GM23338 (cell line): ENCODE measurements around the gene ZC3H13. TPM values are rescaled to one million over a fixed set of nuclear protein-coding genes. Genes with fewer than 3 reads are reported as not detected.

ENCODE experiments used
- ATAC-seq: fragments of 200-7000 bp; cut with Tn5 transposase; 3 replicates; pipeline ENCODE4 v1.9.1; 2020
- DNase-seq: peaks from one replicate; pipeline ENCODE4 v3.0.0-alpha.2; 2015; ENCODE audit warnings: low spot score
- H2AFZ ChIP-seq: fragments of 200-600 bp; sonication (generic); 2 replicates; pipeline ENCODE4 v1.8.0; 2016; ENCODE audit warnings: antibody characterized with exemption, mild to moderate bottlenecking, moderate library complexity
- H3F3A ChIP-seq: fragments of 200-600 bp; sonication (generic); replicated peaks from 2 replicates; pipeline ENCODE4 v1.8.0; 2017; ENCODE audit warnings: antibody characterized with exemption, mixed run types, low read depth
- H3K27ac ChIP-seq: fragments of 200-600 bp; sonication (generic); 2 replicates; pipeline ENCODE4 v1.6.1; 2016; ENCODE audit warnings: low read depth
- H3K27me3 ChIP-seq: fragments of 200-600 bp; sonication (generic); 2 replicates; pipeline ENCODE4 v1.8.0; 2016; ENCODE audit warnings: mild to moderate bottlenecking, mixed run types, moderate library complexity; ENCODE audit not compliant: insufficient read depth
- H3K36me3 ChIP-seq: fragments of 200-600 bp; sonication (generic); 2 replicates; pipeline ENCODE4 v1.8.0; 2016; ENCODE audit warnings: mild to moderate bottlenecking; ENCODE audit not compliant: insufficient read depth
- H3K4me1 ChIP-seq: fragments of 200-600 bp; sonication (generic); 2 replicates; pipeline ENCODE4 v1.8.0; 2016; ENCODE audit warnings: mild to moderate bottlenecking, moderate library complexity; ENCODE audit not compliant: insufficient read depth
- H3K4me2 ChIP-seq: fragments of 200-600 bp; sonication (generic); 2 replicates; pipeline ENCODE4 v1.7.1; 2017; ENCODE audit warnings: mixed run types
- H3K4me3 ChIP-seq: fragments of 200-600 bp; sonication (generic); 2 replicates; pipeline ENCODE4 v1.6.1; 2016; ENCODE audit warnings: mixed run types
- H3K79me2 ChIP-seq: fragments of 200-600 bp; sonication (generic); replicated peaks from 2 replicates; pipeline ENCODE4 v1.8.0; 2017; ENCODE audit warnings: mild to moderate bottlenecking; ENCODE audit not compliant: insufficient read depth
- H3K9me2 ChIP-seq: fragments of 200-600 bp; sonication (generic); 2 replicates; pipeline ENCODE4 v1.8.0; 2017; ENCODE audit not compliant: insufficient read depth
- H4K20me1 ChIP-seq: fragments of 200-600 bp; sonication (generic); replicated peaks from 2 replicates; pipeline ENCODE4 v1.8.0; 2017; ENCODE audit warnings: mild to moderate bottlenecking; ENCODE audit not compliant: insufficient read depth
- H3K27ac Mint-ChIP-seq: 2 replicates; pipeline ENCODE4 v1.8.0; 2020; ENCODE audit warnings: inconsistent platforms, mild to moderate bottlenecking, moderate library complexity, mixed read lengths
- H3K27me3 Mint-ChIP-seq: 3 replicates; pipeline ENCODE4 v1.8.0; 2022; ENCODE audit warnings: low read depth, mild to moderate bottlenecking, moderate library complexity, mixed read lengths, inconsistent platforms; ENCODE audit not compliant: insufficient read depth, poor library complexity
- H3K36me3 Mint-ChIP-seq: 3 replicates; pipeline ENCODE4 v1.8.0; 2021; ENCODE audit warnings: low read depth, mild to moderate bottlenecking, inconsistent platforms, moderate library complexity, mixed read lengths
- H3K4me1 Mint-ChIP-seq: 3 replicates; pipeline ENCODE4 v1.8.0; 2020; ENCODE audit warnings: mild to moderate bottlenecking, inconsistent platforms, mixed read lengths
- H3K4me3 Mint-ChIP-seq: 3 replicates; pipeline ENCODE4 v1.8.0; 2021; ENCODE audit warnings: moderate library complexity, mild to moderate bottlenecking, inconsistent platforms, mixed read lengths
- H3K9me3 Mint-ChIP-seq: 3 replicates; pipeline ENCODE4 v1.8.0; 2020; ENCODE audit warnings: moderate library complexity, mild to moderate bottlenecking, inconsistent platforms, mixed read lengths
- CREB1 ChIP-seq: fragments of 250-450 bp; sonication (Bioruptor Pico); IDR thresholded peaks from 2 replicates; pipeline ENCODE4 v1.5.0; 2020; ENCODE audit warnings: low read depth, mild to moderate bottlenecking, moderate library complexity
- EZH2 ChIP-seq: fragments of 200-600 bp; sonication (generic); IDR thresholded peaks from one replicate; pipeline ENCODE4 v1.8.0; 2017; ENCODE audit warnings: antibody characterized with exemption, mild to moderate bottlenecking, low read depth; ENCODE audit not compliant: unreplicated experiment
- EZH2phosphoT487 ChIP-seq: fragments of 200-600 bp; sonication (generic); IDR thresholded peaks from one replicate; pipeline ENCODE4 v1.8.1; 2018; ENCODE audit warnings: antibody characterized with exemption; ENCODE audit not compliant: unreplicated experiment
- JUNB ChIP-seq: IDR thresholded peaks from one replicate; pipeline ENCODE4 v1.6.1; 2016; ENCODE audit warnings: antibody characterized with exemption; ENCODE audit not compliant: unreplicated experiment
- NANOG ChIP-seq: IDR thresholded peaks from 2 replicates; pipeline ENCODE4 v1.6.1; 2016; ENCODE audit warnings: antibody characterized with exemption, borderline replicate concordance
- POLR2AphosphoS5 ChIP-seq: IDR thresholded peaks from 2 replicates; pipeline ENCODE4 v1.6.1; 2016; ENCODE audit warnings: antibody characterized with exemption, low read depth
- STAT1 ChIP-seq: IDR thresholded peaks from one replicate; pipeline ENCODE4 v1.6.1; 2016; ENCODE audit warnings: antibody characterized with exemption; ENCODE audit not compliant: unreplicated experiment
- ZNF331 ChIP-seq: fragments of 250-450 bp; sonication (Bioruptor Pico); IDR thresholded peaks from 2 replicates; pipeline ENCODE4 v1.5.0; 2020; ENCODE audit warnings: low read depth, mild to moderate bottlenecking, moderate library complexity
- ZNF462 ChIP-seq: fragments of 250-450 bp; sonication (Bioruptor Pico); IDR thresholded peaks from 2 replicates; pipeline ENCODE4 v1.5.0; 2020; ENCODE audit warnings: mild to moderate bottlenecking, moderate library complexity
- polyA plus RNA-seq: library from polyadenylated mRNA; unstranded; fragments of >200 nt; fragmentation: Nextera tagmentation; extraction: Ambion mirVana; gene quantifications from 2 replicates; pipeline ENCODE4 v1.2.1, GENCODE V29; 2016
- total RNA-seq: library from RNA; depleted of rRNA; stranded (reverse); fragments of >200 nt; shearing (Covaris generic); gene quantifications from 2 replicates; pipeline ENCODE4 v1.2.3, GENCODE V29; 2014
- TF ChIP-seq, protein P1 (sequence below): IDR thresholded peaks from one replicate; pipeline ENCODE4 v1.6.1; 2018; ENCODE audit warnings: antibody characterized with exemption; ENCODE audit not compliant: unreplicated experiment

The ZC3H13 gene
- total and polyA plus RNA-seq, 2 experiments from 2014 or later = 39.6 to 125 TPM

GRCh38 chr13:46082324-46082723 lies 29.8 kb upstream of the ZC3H13 start (continued):
- TF ChIP-seq, protein P1, sequence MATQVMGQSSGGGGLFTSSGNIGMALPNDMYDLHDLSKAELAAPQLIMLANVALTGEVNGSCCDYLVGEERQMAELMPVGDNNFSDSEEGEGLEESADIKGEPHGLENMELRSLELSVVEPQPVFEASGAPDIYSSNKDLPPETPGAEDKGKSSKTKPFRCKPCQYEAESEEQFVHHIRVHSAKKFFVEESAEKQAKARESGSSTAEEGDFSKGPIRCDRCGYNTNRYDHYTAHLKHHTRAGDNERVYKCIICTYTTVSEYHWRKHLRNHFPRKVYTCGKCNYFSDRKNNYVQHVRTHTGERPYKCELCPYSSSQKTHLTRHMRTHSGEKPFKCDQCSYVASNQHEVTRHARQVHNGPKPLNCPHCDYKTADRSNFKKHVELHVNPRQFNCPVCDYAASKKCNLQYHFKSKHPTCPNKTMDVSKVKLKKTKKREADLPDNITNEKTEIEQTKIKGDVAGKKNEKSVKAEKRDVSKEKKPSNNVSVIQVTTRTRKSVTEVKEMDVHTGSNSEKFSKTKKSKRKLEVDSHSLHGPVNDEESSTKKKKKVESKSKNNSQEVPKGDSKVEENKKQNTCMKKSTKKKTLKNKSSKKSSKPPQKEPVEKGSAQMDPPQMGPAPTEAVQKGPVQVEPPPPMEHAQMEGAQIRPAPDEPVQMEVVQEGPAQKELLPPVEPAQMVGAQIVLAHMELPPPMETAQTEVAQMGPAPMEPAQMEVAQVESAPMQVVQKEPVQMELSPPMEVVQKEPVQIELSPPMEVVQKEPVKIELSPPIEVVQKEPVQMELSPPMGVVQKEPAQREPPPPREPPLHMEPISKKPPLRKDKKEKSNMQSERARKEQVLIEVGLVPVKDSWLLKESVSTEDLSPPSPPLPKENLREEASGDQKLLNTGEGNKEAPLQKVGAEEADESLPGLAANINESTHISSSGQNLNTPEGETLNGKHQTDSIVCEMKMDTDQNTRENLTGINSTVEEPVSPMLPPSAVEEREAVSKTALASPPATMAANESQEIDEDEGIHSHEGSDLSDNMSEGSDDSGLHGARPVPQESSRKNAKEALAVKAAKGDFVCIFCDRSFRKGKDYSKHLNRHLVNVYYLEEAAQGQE = no peak
- TF ChIP-seq NANOG (no peak), EZH2phosphoT487 (no peak), POLR2AphosphoS5 (no peak), EZH2 (no peak)

GRCh38 chr13:46079770-46080169 lies 27.2 kb upstream of the ZC3H13 start:
- Histone ChIP-seq H3K27ac (no peak overlapping the region), H3F3A (no peaks in the 10 kb centered on the region), H2AFZ (no peak overlapping the region), H3K4me3 (no peak overlapping the region), H3K4me1 (no peaks in the 10 kb centered on the region), H3K79me2 (no peaks in the 10 kb centered on the region), H3K36me3 (no peaks in the 10 kb centered on the region), H3K27me3 (no peaks in the 10 kb centered on the region), H4K20me1 (no peaks in the 10 kb centered on the region), H3K4me2 (no peak overlapping the region), H3K9me2 (0 out of 2 replicates have a peak, but pooled peaks cover 3% of the 10 kb centered on the region)
- TF ChIP-seq ZNF331 (CRISPR knock-in tag) = no peak
- TF ChIP-seq STAT1 = no peak
- peaks cover 2% of the 10 kb centered on the region; the same call in 1 of the 3 replicates for H3K9me3 Mint-ChIP-seq
- ATAC-seq = no peak
- H3K36me3 Mint-ChIP-seq = peaks cover 1% of the 10 kb centered on the region; the same call in 1 of the 3 replicates
- no peaks in the 10 kb centered on the region for H3K27me3 Mint-ChIP-seq
- no peak overlapping the region for H3K27ac Mint-ChIP-seq
- H3K4me1 Mint-ChIP-seq = no peaks in the 10 kb centered on the region
- DNase-seq = no peak
- no peak overlapping the region for H3K4me3 Mint-ChIP-seq

GRCh38 chr13:46077265-46077664 lies 24.7 kb upstream of the ZC3H13 start:
- Mint-ChIP-seq H3K27me3 (no peaks in the 10 kb centered on the region), H3K4me3 (no peak overlapping the region), H3K27ac (no peak overlapping the region), H3K4me1 (no peaks in the 10 kb centered on the region), H3K9me3 (peaks cover 6% of the 10 kb centered on the region; the same call in 2 of the 3 replicates), H3K36me3 (peaks cover 2% of the 10 kb centered on the region; the same call in 1 of the 3 replicates)
- H3K36me3 ChIP-seq = no peaks in the 10 kb centered on the region
- no peaks in the 10 kb centered on the region for H3K79me2 ChIP-seq
- H3F3A ChIP-seq = no peaks in the 10 kb centered on the region
- 0 out of 2 replicates have a peak, but pooled peaks cover 3% of the 10 kb centered on the region for H3K9me2 ChIP-seq
- H3K27me3 ChIP-seq = no peaks in the 10 kb centered on the region
- H3K4me1 ChIP-seq = no peaks in the 10 kb centered on the region
- ATAC-seq (no peak), DNase-seq (no peak)
- no peaks in the 10 kb centered on the region for H4K20me1 ChIP-seq
- H2AFZ ChIP-seq = no peak overlapping the region
- H3K4me2 ChIP-seq = no peak overlapping the region
- H3K4me3 ChIP-seq = no peak overlapping the region
- H3K27ac ChIP-seq = no peak overlapping the region
- TF ChIP-seq CREB1 (CRISPR knock-in tag) (no peak), EZH2 (no peak), ZNF462 (CRISPR knock-in tag) (no peak), JUNB (no peak), STAT1 (no peak)
